HepG2 (cell line): ENCODE data around the gene ATP2C2. TPM values are rescaled to one million over a fixed set of nuclear protein-coding genes. Genes with fewer than 3 reads are reported as not detected.

Source experiments
- CSRNP1 ChIP-seq: sonication (generic); formaldehyde crosslinking; IDR thresholded peaks from 2 replicates; pipeline ENCODE4 v1.8.1; 2023; ENCODE audit warnings: mild to moderate bottlenecking, missing genetic modification reagents
- GPN1 ChIP-seq: sonication (generic); formaldehyde crosslinking; IDR thresholded peaks from 2 replicates; pipeline ENCODE4 v1.5.1; 2020; ENCODE audit warnings: missing genetic modification reagents, borderline replicate concordance
- HIC2 ChIP-seq: sonication (generic); formaldehyde crosslinking; IDR thresholded peaks from 2 replicates; pipeline ENCODE4 v1.9.0; 2022; ENCODE audit warnings: low read depth, missing genetic modification reagents
- KLF13 ChIP-seq: sonication (generic); formaldehyde crosslinking; IDR thresholded peaks from 2 replicates; pipeline ENCODE4 v1.4.0; 2020; ENCODE audit warnings: mild to moderate bottlenecking, missing genetic modification reagents
- KMT2A ChIP-seq: sonication (generic); formaldehyde crosslinking; IDR thresholded peaks from 2 replicates; pipeline ENCODE4 v1.4.0; 2020; ENCODE audit warnings: missing genetic modification reagents
- PATZ1 ChIP-seq: sonication (generic); formaldehyde crosslinking; IDR thresholded peaks from 2 replicates; pipeline ENCODE4 v1.4.0; 2020; ENCODE audit warnings: missing genetic modification reagents
- PITX1 ChIP-seq: sonication (generic); formaldehyde crosslinking; IDR thresholded peaks from 2 replicates; pipeline ENCODE4 v1.5.1; 2020; ENCODE audit warnings: mild to moderate bottlenecking, missing genetic modification reagents
- PLRG1 ChIP-seq: fragments of 450-650 bp; conservative IDR thresholded peaks from 2 replicates; pipeline ENCODE4 v1.6.1; 2016
- RCOR2 ChIP-seq: IDR thresholded peaks from 2 replicates; pipeline ENCODE4 v1.6.1; 2016; ENCODE audit warnings: missing biosample characterization, missing genetic modification reagents
- RNF219 ChIP-seq: sonication (generic); formaldehyde crosslinking; IDR thresholded peaks from 2 replicates; pipeline ENCODE4 v1.5.0; 2020; ENCODE audit warnings: mild to moderate bottlenecking, missing genetic modification reagents
- SATB2 ChIP-seq: sonication (generic); formaldehyde crosslinking; IDR thresholded peaks from 2 replicates; pipeline ENCODE4 v1.5.0; 2020; ENCODE audit warnings: missing genetic modification reagents
- TBX3 ChIP-seq: fragments of 450-650 bp; IDR thresholded peaks from 2 replicates; pipeline ENCODE4 v1.6.1; 2017; ENCODE audit warnings: antibody characterized with exemption, mild to moderate bottlenecking, inconsistent platforms, borderline replicate concordance
- ZFYVE20 ChIP-seq: sonication (generic); formaldehyde crosslinking; IDR thresholded peaks from 2 replicates; pipeline ENCODE4 v1.8.0; 2023; ENCODE audit warnings: low read depth, mild to moderate bottlenecking, moderate library complexity, missing genetic modification reagents, borderline replicate concordance
- ZNF274 ChIP-seq: sonication (generic); formaldehyde crosslinking; IDR thresholded peaks from 2 replicates; pipeline ENCODE4 v1.5.1; 2020; ENCODE audit warnings: mild to moderate bottlenecking, missing genetic modification reagents
- ZNF350 ChIP-seq: sonication (generic); formaldehyde crosslinking; IDR thresholded peaks from 2 replicates; pipeline ENCODE4 v1.4.0; 2020; ENCODE audit warnings: mild to moderate bottlenecking, low read depth, missing genetic modification reagents, borderline replicate concordance
- ZNF441 ChIP-seq: sonication (generic); formaldehyde crosslinking; IDR thresholded peaks from 2 replicates; pipeline ENCODE4 v1.7.0; 2021; ENCODE audit warnings: missing genetic modification reagents, borderline replicate concordance
- ZNF512 ChIP-seq: sonication (generic); formaldehyde crosslinking; IDR thresholded peaks from 2 replicates; pipeline ENCODE4 v1.4.0; 2020; ENCODE audit warnings: mild to moderate bottlenecking, missing genetic modification reagents
- polyA plus RNA-seq, 8 experiments: library from polyadenylated mRNA; depleted of rRNA in 3 of 8; stranded (reverse) in 7 of 8; unstranded in 1 of 8; fragments of >200 nt; fragmentation: Illumina TruSeq in 4 of 8; extraction: Trizol in 4 of 8; gene quantifications; 2 replicates each; pipeline versions ENCODE4 v1.2.1 to v1.2.3, GENCODE V29; 2011 to 2016; ENCODE audit warnings: low read depth in 4 of 8, missing spikeins in 1 of 8, mixed read lengths in 1 of 8; ENCODE audit not compliant: insufficient read depth in 1 of 8
- total RNA-seq, 5 experiments: library from RNA; depleted of rRNA; stranded (reverse); fragments of >200 nt; fragmentation: Illumina TruSeq; extraction: Trizol; gene quantifications; 2 replicates each; pipeline ENCODE4 v1.2.3, GENCODE V29; 2016; ENCODE audit warnings: low read depth in 1 of 5

ATP2C2 gene
- total and polyA plus RNA-seq, 2 of the 13 experiments (the other 11 are each of a cell fraction or from before 2014, with no cell fraction given) = 0.07 TPM; not detected in 1

GRCh38 chr16:84504420-84505248, 136.3 kb downstream of the ATP2C2 start, which contains the start of gene MEAK7 (continued):
- peak; percentile 81; the same call in 1 of the 2 replicates for TF ChIP-seq ZNF350 (CRISPR knock-in tag)
- no peak; the same call in 1 of the 2 replicates for TF ChIP-seq PATZ1
- TF ChIP-seq KMT2A (CRISPR knock-in tag) = no peak
- TF ChIP-seq ZNF441 (CRISPR knock-in tag) = peak; percentile 82; the same call in 1 of the 2 replicates
- no peak for TF ChIP-seq ZFYVE20 (CRISPR knock-in tag)
- no peak; the same call in none of the 2 replicates for TF ChIP-seq PITX1
- no peak for TF ChIP-seq PLRG1
- no peak for TF ChIP-seq ZNF512
- no peak for TF ChIP-seq GPN1 (CRISPR knock-in tag)
- no peak for TF ChIP-seq RCOR2 (CRISPR knock-in tag)
- peak; percentile 13 for TF ChIP-seq ZNF274 (CRISPR knock-in tag)
- TF ChIP-seq SATB2 = no peak
- peak; percentile 34; the same call in 1 of the 2 replicates for TF ChIP-seq KLF13 (CRISPR knock-in tag)
- TF ChIP-seq TBX3 = no peak
- peak; percentile 97 for TF ChIP-seq CSRNP1 (CRISPR knock-in tag)
- TF ChIP-seq RNF219 (CRISPR knock-in tag) = no peak
- peak; percentile 56; the same call in 1 of the 2 replicates for TF ChIP-seq HIC2 (CRISPR knock-in tag)
